ENCODE data around the gene CARM1.
"Not testable (repeated sequence)": the region's sequence is repeated elsewhere in the genome, so short reads cannot be mapped to it uniquely, and the experiment has no call there.

Gene CARM1

GRCh38 chr19:10876459-10877240 lies 5.3 kb downstream of the CARM1 start:
- peak overlapping the region; percentile 38 for H3K4me3 ChIP-seq (ENCODE audit: low read depth, low read length)
- DNase-seq (ENCODE audit: low read depth) = peak; percentile 91
- TF ChIP-seq CTCF (IDR thresholded peaks at IDR 0.05; ENCODE audit: insufficient read depth, low read depth, low read length, missing control alignments) = no peak

GRCh38 chr19:10877608-10878007 lies 6.3 kb downstream of the CARM1 start:
- not testable (repeated sequence) for DNase-seq (ENCODE audit: low read depth)

GRCh38 chr19:10878253-10878652 lies 6.9 kb downstream of the CARM1 start:
- TF ChIP-seq CTCF (IDR thresholded peaks at IDR 0.05; ENCODE audit: insufficient read depth, low read depth, low read length, missing control alignments) = no peak
- DNase-seq (ENCODE audit: low read depth) = peak; percentile 64
- H3K4me3 ChIP-seq (ENCODE audit: low read depth, low read length) = peak overlapping the region; percentile 64

More at GRCh38 chr19:10877608-10878007, 6.3 kb downstream of the CARM1 start:
- H3K4me3 ChIP-seq (ENCODE audit: low read depth, low read length) = peak overlapping the region; percentile 64

DNA sequence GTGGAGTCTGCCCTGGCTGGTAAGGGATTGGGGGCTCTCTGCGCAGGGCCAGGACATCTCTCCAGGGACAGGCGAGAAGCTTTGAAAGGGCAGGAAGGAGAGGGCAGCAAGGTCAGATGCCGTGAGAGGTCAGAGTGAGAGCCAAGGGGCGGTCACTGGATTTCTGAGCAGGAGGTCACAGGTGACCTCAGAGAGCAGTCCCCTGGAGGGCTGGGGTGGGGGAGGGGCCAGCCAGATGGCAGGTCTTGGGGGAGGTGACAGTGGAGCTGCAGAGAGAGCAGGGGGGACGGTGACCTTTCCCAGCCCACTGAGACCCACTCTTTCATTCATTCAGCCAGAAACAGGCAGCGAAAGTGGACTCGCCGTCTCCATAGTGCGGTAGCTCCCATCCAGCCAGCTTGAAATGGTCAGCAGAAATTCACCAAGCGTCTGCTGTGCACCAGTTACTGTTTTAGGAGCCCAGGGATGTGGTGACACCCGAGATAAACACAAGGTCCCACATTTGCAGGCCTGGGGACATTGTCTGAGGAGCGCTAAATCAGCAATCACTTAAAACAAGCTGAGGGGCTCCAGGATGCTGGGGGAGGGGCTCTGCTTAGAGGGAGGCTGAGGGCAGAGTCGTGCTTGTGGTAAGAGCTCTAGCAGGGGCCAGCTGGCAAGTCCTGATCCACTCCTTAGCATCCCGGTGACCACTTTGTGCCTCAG lies 10.2 kb downstream of the CARM1 start:
- no peak for TF ChIP-seq CTCF (IDR thresholded peaks at IDR 0.05; ENCODE audit: insufficient read depth, low read depth, low read length, missing control alignments)
- H3K4me3 ChIP-seq (ENCODE audit: low read depth, low read length) = no peak overlapping the region
- no peak for DNase-seq (ENCODE audit: low read depth)

- DNase-seq (ENCODE audit: low read depth) = no peak
- no peak for TF ChIP-seq CTCF (IDR thresholded peaks at IDR 0.05; ENCODE audit: insufficient read depth, low read depth, low read length, missing control alignments)
- no peak overlapping the region for H3K4me3 ChIP-seq (ENCODE audit: low read depth, low read length)
Measured at GRCh38 chr19:10882108-10882457, 10.7 kb downstream of the CARM1 start.

GRCh38 chr19:10884274-10884673 lies 12.9 kb downstream of the CARM1 start:
- no peak for TF ChIP-seq CTCF (IDR thresholded peaks at IDR 0.05; ENCODE audit: insufficient read depth, low read depth, low read length, missing control alignments)
- no peak for DNase-seq (ENCODE audit: low read depth)
- H3K4me3 ChIP-seq (ENCODE audit: low read depth, low read length) = no peak overlapping the region

DNA sequence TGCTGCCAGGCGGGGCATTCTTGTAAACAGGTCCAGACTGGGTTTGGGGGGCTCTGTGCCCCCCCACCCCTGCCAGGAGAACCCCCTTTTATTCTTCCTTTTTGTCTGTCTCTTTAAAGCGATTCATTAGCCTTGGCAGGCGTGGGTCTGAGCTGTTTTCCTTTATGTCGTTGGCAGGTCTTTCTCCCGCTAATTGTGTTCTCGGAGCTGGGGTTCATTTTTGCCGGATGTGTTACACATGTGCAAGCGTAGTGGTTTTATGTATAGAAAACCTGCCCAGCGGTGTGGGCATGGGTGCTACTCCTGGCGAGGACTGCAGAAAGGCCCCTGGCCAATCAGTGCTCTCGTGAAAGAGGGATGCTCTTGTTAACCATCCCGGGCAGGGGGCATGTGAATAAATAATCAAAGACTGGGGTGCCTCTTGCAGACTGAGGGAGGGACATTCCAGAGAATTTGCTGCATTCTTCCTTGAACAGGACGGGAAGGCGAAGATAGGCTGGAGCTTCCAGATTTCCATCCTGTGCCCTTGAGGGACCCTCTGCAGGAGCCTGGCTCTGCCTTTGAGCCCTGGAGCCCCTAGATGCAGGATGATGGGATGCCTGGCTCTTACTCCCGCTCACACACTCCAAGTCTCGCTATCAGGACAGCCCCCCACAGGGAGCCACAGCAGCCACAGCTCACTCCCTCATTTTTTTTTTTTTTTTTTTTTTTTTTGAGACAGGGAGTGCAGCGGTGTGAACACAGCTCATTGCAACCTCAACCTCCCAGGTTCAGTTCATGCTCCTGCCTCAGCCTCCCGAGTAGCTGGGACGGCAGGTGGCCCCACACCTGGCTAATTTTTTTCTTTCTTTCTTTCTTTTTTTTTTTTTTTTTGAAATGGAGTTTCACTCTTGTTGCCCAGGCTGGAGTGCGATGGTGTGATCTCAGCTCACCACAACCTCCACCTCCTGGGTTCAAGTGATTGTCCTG lies 14.1 kb downstream of the CARM1 start:
- TF ChIP-seq CTCF (IDR thresholded peaks at IDR 0.05; ENCODE audit: insufficient read depth, low read depth, low read length, missing control alignments) = no peak
- DNase-seq (ENCODE audit: low read depth) = no peak
- H3K4me3 ChIP-seq (ENCODE audit: low read depth, low read length) = no peak overlapping the region

All from GM12865 (cell line).